ENCODE measurements around the gene SLC2A4RG.

GRCh38 chr20:63744574-63745423 lies 5.2 kb downstream of the SLC2A4RG start:
- TF ChIP-seq POLR2A (IDR thresholded peaks at IDR 0.05; ENCODE audit: low read length) = no peak
- no peak for TF ChIP-seq GATA1 (IDR thresholded peaks at IDR 0.05; ENCODE audit: low read depth, low read length)

Data from erythroblast (primary cell).